ENCODE results near the gene ABAT.

GRCh38 chr16:8676160-8676547, 1.7 kb downstream of the ABAT start:
- TF ChIP-seq CTCF (conservative IDR thresholded peaks at IDR 0.05; ENCODE audit: low read length) = no peak
- TF ChIP-seq EZH2phosphoT487 (IDR thresholded peaks at IDR 0.05; ENCODE audit: borderline replicate concordance, low read depth, low read length) = no peak

All from OCI-LY7 (cell line).